ENCODE results near the gene MVB12B.

GRCh38 chr9:126346031-126346430, 19.4 kb downstream of the MVB12B start:
- TF ChIP-seq EZH2phosphoT487 (IDR thresholded peaks at IDR 0.05; ENCODE audit: borderline replicate concordance), result no peak
- TF ChIP-seq, protein P1, sequence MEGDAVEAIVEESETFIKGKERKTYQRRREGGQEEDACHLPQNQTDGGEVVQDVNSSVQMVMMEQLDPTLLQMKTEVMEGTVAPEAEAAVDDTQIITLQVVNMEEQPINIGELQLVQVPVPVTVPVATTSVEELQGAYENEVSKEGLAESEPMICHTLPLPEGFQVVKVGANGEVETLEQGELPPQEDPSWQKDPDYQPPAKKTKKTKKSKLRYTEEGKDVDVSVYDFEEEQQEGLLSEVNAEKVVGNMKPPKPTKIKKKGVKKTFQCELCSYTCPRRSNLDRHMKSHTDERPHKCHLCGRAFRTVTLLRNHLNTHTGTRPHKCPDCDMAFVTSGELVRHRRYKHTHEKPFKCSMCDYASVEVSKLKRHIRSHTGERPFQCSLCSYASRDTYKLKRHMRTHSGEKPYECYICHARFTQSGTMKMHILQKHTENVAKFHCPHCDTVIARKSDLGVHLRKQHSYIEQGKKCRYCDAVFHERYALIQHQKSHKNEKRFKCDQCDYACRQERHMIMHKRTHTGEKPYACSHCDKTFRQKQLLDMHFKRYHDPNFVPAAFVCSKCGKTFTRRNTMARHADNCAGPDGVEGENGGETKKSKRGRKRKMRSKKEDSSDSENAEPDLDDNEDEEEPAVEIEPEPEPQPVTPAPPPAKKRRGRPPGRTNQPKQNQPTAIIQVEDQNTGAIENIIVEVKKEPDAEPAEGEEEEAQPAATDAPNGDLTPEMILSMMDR (conservative IDR thresholded peaks at IDR 0.05; ENCODE audit: low read length), result no peak

Data from Loucy (cell line).